GM19043 (cell line): ENCODE measurements around the gene PLEKHG5.

Source experiments
- ATAC-seq: cut with Tn5 transposase; IDR thresholded peaks from one replicate; pipeline ENCODE4 v1.9.1; 2021; ENCODE audit warnings: low read depth; ENCODE audit not compliant: unreplicated experiment

PLEKHG5 gene

DNA sequence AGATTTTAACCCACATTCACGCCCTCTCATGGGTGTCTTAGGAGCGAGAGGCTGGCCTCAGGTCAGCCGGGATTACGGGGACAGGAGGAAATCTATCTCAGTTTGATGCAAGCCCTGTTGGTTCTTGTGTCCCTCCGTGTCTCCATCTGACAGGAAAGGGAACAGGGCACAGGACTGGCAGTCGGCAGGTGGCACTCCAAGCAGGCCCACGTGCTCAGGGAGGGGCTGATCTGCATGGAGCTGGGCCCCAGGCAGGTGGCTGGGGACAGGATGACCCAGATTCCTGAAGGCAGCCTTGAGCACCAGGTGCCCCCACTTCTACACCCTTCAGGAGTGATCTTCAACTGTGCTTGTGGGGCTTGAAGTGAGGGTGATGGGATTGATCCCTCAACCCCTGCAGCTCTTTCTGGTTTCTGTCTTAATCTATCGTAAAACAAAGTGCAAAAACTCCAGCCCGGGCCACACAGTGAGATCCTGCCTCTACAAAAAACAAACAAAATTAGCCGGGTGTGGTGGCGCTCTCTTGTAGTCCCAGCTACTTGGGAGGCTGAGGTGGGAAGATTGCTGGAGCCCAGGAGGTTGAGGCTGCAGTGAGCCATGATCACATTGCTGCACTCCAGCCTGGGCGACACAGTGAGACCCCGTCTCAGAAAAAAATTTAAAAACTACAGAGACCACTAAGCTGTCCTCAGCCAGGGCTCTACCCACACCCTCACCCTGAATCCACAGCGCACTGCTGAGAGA is 8.3 kb downstream of the PLEKHG5 start:
- no peak for ATAC-seq

- ATAC-seq: no peak
These were observed 9.6 kb downstream of the PLEKHG5 start for GRCh38 chr1:6481820-6482219.

- no peak for ATAC-seq
These were observed 14.2 kb downstream of the PLEKHG5 start for GRCh38 chr1:6477039-6477820.

- no peak for ATAC-seq
These were observed 15.0 kb downstream of the PLEKHG5 start for GRCh38 chr1:6476483-6476882.

GRCh38 chr1:6475381-6476133 is 15.9 kb downstream of the PLEKHG5 start:
- no peak for ATAC-seq

- ATAC-seq: no peak
These were observed 16.6 kb downstream of the PLEKHG5 start for GRCh38 chr1:6474815-6475282.

GRCh38 chr1:6473974-6474814 is 17.3 kb downstream of the PLEKHG5 start:
- no peak for ATAC-seq

GRCh38 chr1:6473156-6473555 is 18.3 kb downstream of the PLEKHG5 start:
- ATAC-seq: no peak

DNA sequence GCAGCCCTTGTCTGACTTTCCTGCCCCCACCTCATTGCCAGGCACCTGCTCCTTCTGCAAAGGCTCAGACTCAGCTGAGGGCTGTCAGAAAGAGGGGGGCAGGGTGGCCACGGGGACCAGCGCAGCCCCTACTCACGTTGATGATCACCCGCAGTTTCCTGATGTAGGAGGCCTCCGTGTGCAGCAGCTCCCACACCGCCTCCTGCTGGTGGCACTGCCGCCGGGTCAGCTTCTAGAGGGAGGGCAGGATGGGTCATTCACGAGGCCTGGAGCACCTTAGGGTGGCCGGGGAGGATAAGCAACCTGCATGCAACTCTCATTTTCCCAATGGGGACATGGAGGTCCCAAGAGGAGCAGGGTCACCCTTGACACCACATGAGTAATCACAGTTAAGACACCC is 19.1 kb downstream of the PLEKHG5 start:
- no peak for ATAC-seq

DNA sequence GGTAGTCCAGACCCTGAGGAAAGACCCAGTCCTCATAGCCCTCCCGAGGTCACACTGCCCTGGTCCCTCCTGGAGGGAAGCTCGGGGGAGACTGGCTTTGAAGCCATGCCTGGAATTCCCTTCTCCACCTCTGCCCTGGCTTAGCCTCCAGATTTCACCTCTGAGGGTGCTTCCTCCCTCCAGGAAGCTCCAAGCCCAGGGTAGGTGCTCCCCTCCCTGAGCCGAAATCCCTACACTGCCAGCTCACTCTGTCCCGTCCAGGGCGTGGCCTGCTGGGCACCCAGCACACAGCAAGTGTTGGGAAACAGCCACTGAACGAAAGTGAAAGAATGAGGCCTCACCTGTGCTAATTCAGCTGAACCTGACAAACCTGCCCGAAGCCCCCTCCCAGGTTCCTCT is 19.5 kb downstream of the PLEKHG5 start:
- no peak for ATAC-seq

- no peak for ATAC-seq
These were observed 20.1 kb downstream of the PLEKHG5 start for GRCh38 chr1:6471086-6471969.

GRCh38 chr1:6470132-6471085 is 21.1 kb downstream of the PLEKHG5 start:
- ATAC-seq: no peak

DNA sequence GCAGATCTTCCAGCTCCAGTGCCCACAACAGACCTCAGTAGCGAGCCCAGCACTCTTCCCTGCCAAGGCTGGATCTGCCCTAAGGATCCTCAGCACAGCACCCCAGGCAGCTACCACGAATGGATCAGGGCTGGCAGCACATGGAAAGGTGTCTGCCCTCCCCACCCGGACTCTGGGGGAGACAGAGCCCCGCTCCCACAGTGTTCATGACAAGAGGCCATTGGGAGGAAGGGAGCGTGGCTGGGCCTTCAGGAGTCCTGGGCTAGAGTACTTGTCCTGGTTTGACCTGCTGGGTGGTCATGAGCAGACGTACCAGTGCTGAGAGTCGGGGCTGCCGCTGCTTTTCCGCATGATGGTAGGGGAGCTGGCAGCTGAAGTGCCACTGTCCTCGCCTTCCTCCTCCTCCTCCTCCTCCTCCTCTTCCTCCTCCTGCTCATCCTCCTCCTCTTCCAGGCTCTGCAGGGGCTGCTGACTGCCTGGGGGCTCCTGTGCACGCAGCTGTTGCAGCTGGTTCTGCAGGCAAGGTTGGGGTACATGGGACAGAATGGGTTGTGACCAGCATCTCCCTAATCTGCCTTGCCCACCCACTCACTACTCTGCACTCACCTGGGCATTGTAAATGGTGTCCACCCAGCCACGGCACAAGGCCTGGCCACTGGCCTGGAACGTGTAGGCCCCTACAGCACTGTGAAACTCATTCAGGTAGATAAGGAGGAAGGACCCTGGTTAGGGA is 22.6 kb downstream of the PLEKHG5 start:
- no peak for ATAC-seq

DNA sequence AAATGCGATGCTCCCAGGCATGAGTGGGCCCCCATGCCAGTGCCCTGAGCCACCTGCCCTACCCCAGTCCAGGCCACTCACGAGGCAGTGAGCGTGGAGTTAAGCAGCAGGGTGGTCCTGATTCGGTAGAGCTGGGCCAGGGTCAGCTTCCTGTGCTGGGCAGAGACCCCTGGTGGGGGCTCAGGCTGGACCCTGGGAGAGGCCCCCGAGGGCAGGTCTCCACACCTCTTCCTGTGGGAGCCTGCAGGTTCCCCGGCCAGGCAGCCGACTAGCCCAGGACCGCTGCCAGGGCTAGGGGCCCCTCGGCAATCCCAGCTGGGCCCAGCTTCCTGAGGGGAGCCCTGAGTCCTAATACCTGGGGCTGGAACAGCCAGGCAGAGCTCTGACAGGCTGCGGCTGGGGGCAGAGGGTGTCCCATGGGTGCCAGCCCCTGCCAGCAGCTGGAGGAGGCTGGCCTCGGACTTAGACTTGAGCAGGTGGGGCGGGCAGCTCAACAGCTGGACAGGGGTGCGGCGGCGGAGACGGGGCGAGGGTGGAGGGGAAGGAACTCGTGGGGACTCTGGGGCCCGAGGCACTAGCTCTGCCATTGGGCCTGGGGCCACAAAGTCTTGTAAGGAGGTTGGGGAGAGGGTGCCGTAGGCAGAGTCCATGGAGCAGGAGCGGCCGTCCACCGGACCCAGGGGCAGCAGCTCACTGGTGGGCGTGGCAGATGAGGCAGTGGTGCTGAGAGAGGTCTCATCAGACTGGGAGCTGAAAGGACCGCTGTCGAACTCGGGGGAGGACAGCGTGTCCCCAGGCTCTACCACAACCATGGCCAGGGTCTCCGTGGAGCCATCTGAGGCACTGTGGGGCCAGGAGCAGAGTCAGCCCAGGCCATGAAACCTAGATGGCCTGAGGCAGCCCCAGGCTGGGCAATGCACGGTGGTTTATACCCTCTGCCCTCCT is 23.5 kb downstream of the PLEKHG5 start:
- no peak for ATAC-seq

DNA sequence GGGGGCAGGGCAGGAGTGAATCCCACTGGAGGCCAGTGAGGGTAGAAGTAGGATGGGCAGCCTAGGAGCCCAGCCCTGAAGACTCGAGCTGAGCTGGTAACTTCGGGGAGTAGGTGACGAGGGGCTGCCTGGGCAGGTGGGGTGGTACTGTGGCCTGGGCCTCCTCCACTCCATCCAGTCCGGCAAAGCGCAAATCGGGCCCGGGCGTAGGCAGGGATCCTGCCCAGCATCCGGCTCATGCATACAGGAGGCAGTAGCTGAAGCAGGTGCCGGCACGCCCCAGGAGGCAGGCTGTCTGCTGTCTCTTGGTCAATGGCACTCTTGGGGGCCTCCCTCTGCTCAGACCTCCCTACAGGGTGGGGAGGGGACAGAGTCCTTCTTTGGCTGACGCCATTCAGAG is 24.2 kb downstream of the PLEKHG5 start:
- no peak for ATAC-seq

DNA sequence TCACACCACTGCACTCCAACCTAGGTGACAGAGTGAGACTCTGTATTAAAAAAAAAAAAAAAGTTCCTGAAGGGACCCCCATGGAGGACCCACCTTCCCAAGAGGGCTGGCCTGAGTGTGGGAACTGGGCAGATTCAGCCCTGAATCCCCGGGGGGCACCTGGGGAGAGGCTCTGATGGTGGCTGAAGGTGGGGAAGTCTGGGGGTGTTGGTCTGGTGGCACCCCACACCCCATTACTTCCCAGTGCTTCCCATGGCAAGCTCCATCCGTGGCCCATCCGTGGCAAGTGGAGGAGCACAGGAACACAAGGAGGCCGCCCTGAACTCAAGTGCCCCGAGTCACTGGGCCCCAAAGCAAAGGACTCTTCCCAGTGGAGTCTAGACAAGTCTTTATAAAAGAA is 24.7 kb downstream of the PLEKHG5 start:
- no peak for ATAC-seq

GRCh38 chr1:6466023-6466422 is 25.4 kb downstream of the PLEKHG5 start, which contains the start of gene TNFRSF25:
Gene TNFRSF25, minus strand, starts transcription at chr1:6466173. Its CDS starts 66 bp downstream, at chr1:6466107.
- ATAC-seq: no peak
